ENCODE data around the gene RPTOR. TPM values are rescaled to one million over a fixed set of nuclear protein-coding genes. Genes with fewer than 3 reads are reported as not detected.

RPTOR gene
- polyA plus RNA-seq, 1 donor from 2014 or later, result 8.0 TPM

DNA sequence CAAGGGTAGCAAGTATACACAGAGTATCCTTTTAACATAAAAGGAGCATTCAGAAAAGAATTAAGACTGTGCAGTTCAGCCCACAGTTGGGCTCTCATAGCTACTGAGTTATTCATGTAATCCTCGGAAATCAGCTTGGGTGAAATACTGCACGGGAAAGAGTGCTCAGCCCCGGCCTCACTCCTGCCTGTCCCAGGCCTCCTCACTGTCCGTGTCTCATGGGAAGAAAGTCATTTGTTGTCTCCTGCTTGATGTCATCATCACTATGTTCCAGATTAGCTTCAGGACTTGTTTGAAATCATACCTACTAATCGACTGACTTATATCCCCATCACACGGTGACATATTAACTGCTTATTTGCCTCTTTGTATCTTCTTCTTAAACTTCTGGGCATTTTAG is 223.8 kb downstream of the RPTOR start:
- H3K4me2 ChIP-seq (ENCODE audit: low read length), result no peak overlapping the region
- H2AFZ ChIP-seq (ENCODE audit: low read depth, low read length), result no peak overlapping the region
- H3F3A ChIP-seq (ENCODE audit: insufficient read depth, low read length, poor library complexity, severe bottlenecking), result no peaks in the 10 kb centered on the region
- TF ChIP-seq, protein P1, sequence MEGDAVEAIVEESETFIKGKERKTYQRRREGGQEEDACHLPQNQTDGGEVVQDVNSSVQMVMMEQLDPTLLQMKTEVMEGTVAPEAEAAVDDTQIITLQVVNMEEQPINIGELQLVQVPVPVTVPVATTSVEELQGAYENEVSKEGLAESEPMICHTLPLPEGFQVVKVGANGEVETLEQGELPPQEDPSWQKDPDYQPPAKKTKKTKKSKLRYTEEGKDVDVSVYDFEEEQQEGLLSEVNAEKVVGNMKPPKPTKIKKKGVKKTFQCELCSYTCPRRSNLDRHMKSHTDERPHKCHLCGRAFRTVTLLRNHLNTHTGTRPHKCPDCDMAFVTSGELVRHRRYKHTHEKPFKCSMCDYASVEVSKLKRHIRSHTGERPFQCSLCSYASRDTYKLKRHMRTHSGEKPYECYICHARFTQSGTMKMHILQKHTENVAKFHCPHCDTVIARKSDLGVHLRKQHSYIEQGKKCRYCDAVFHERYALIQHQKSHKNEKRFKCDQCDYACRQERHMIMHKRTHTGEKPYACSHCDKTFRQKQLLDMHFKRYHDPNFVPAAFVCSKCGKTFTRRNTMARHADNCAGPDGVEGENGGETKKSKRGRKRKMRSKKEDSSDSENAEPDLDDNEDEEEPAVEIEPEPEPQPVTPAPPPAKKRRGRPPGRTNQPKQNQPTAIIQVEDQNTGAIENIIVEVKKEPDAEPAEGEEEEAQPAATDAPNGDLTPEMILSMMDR (IDR thresholded peaks at IDR 0.05; ENCODE audit: poor library complexity, severe bottlenecking), result no peak
- TF ChIP-seq, protein P2, sequence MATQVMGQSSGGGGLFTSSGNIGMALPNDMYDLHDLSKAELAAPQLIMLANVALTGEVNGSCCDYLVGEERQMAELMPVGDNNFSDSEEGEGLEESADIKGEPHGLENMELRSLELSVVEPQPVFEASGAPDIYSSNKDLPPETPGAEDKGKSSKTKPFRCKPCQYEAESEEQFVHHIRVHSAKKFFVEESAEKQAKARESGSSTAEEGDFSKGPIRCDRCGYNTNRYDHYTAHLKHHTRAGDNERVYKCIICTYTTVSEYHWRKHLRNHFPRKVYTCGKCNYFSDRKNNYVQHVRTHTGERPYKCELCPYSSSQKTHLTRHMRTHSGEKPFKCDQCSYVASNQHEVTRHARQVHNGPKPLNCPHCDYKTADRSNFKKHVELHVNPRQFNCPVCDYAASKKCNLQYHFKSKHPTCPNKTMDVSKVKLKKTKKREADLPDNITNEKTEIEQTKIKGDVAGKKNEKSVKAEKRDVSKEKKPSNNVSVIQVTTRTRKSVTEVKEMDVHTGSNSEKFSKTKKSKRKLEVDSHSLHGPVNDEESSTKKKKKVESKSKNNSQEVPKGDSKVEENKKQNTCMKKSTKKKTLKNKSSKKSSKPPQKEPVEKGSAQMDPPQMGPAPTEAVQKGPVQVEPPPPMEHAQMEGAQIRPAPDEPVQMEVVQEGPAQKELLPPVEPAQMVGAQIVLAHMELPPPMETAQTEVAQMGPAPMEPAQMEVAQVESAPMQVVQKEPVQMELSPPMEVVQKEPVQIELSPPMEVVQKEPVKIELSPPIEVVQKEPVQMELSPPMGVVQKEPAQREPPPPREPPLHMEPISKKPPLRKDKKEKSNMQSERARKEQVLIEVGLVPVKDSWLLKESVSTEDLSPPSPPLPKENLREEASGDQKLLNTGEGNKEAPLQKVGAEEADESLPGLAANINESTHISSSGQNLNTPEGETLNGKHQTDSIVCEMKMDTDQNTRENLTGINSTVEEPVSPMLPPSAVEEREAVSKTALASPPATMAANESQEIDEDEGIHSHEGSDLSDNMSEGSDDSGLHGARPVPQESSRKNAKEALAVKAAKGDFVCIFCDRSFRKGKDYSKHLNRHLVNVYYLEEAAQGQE (IDR thresholded peaks at IDR 0.05; ENCODE audit: borderline replicate concordance), result no peak
- H4K20me1 ChIP-seq (ENCODE audit: insufficient read depth), result no peaks in the 10 kb centered on the region
- no peaks in the 10 kb centered on the region for H3K9me3 ChIP-seq (ENCODE audit: low read length)
- H3K4me3 ChIP-seq (ENCODE audit: low read length), result no peak overlapping the region
- no peaks in the 10 kb centered on the region for H3K79me2 ChIP-seq (replicated peaks; ENCODE audit: insufficient read depth, low read length)
- H3K27me3 ChIP-seq (ENCODE audit: insufficient read depth, low read depth, low read length), result no peaks in the 10 kb centered on the region
- H3K36me3 ChIP-seq (ENCODE audit: insufficient read depth, low read length), result no peaks in the 10 kb centered on the region
- H3K9ac ChIP-seq (ENCODE audit: low read length), result no peak overlapping the region
- no peak overlapping the region for H3K27ac ChIP-seq (ENCODE audit: low read length)
- H3K9me2 ChIP-seq (ENCODE audit: insufficient read depth, low read length), result no peaks in the 10 kb centered on the region

DNA sequence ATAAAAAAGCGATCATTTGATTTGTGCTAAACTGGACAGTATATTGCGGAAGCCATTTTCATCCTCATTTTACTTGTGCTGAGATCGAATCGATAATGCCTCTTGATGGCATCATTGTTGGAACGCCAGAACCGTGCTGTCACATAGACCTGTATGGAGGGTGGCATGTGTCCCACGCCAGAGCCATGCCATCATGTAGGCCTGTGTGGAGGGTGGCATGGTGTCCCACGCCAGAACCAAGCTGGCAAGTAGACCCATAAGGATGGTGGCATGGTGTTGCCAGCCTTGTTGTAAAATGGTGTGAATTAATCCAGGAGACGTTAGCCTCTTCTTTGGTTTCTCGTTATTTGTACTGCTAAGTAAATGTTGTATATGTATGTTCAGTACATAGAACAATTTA is 224.3 kb downstream of the RPTOR start:
- no peak overlapping the region for H3K4me2 ChIP-seq (ENCODE audit: low read length)
- no peak overlapping the region for H3K9ac ChIP-seq (ENCODE audit: low read length)
- H3K9me3 ChIP-seq (ENCODE audit: low read length), result no peaks in the 10 kb centered on the region
- no peaks in the 10 kb centered on the region for H3K9me2 ChIP-seq (ENCODE audit: insufficient read depth, low read length)
- TF ChIP-seq, protein P2 (IDR thresholded peaks at IDR 0.05; ENCODE audit: borderline replicate concordance), result no peak
- TF ChIP-seq MXI1 (conservative IDR thresholded peaks at IDR 0.05; ENCODE audit: poor library complexity, severe bottlenecking), result no peak
- no peak for TF ChIP-seq EZH2 (IDR thresholded peaks at IDR 0.05; ENCODE audit: borderline replicate concordance, insufficient read depth, low read length, poor library complexity, severe bottlenecking)
- TF ChIP-seq, protein P1 (IDR thresholded peaks at IDR 0.05; ENCODE audit: poor library complexity, severe bottlenecking), result no peak
- TF ChIP-seq EP300 (conservative IDR thresholded peaks at IDR 0.05; ENCODE audit: poor library complexity, severe bottlenecking), result no peak
- TF ChIP-seq TAF1 (IDR thresholded peaks at IDR 0.05; ENCODE audit: low read depth), result no peak
- TF ChIP-seq RAD21 (conservative IDR thresholded peaks at IDR 0.05), result no peak
- TF ChIP-seq POLR2AphosphoS5 (IDR thresholded peaks at IDR 0.05), result no peak
- TF ChIP-seq SMC3 (conservative IDR thresholded peaks at IDR 0.05; ENCODE audit: poor library complexity), result no peak
- no peak overlapping the region for H2AFZ ChIP-seq (ENCODE audit: low read depth, low read length)
- no peaks in the 10 kb centered on the region for H3K27me3 ChIP-seq (ENCODE audit: insufficient read depth, low read depth, low read length)
- H3F3A ChIP-seq (ENCODE audit: insufficient read depth, low read length, poor library complexity, severe bottlenecking), result no peaks in the 10 kb centered on the region
- H3K79me2 ChIP-seq (replicated peaks; ENCODE audit: insufficient read depth, low read length), result no peaks in the 10 kb centered on the region
- no peaks in the 10 kb centered on the region for H4K20me1 ChIP-seq (ENCODE audit: insufficient read depth)
- no peaks in the 10 kb centered on the region for H3K36me3 ChIP-seq (ENCODE audit: insufficient read depth, low read length)
- H3K27ac ChIP-seq (ENCODE audit: low read length), result no peak overlapping the region
- H3K4me3 ChIP-seq (ENCODE audit: low read length), result no peak overlapping the region
